C4-2B (cell line): ENCODE measurements around the gene TBX21.

ENCODE experiments used
- CTCF ChIP-seq: fragments of 450-650 bp; conservative IDR thresholded peaks from 2 replicates; pipeline ENCODE4 v1.5.1; 2017; ENCODE audit warnings: mild to moderate bottlenecking
- ZFX ChIP-seq: fragments of 450-650 bp; IDR thresholded peaks from 2 replicates; pipeline ENCODE4 v1.6.1; 2017

- no peak for TF ChIP-seq CTCF
- no peak for TF ChIP-seq ZFX
These were observed 14.2 kb upstream of the TBX21 start for GRCh38 chr17:47718634-47719405.
